Loucy (cell line): Measurements from ENCODE around the gene BBIP1.
A peak's percentile ranks its signal among the peaks of the same experiment; 100 is the strongest.

Source experiments
- H2AFZ ChIP-seq: fragments of 200-600 bp; sonication (generic); 2 replicates; pipeline ENCODE4 v1.6.0; 2016; ENCODE audit warnings: antibody characterized with exemption, mild to moderate bottlenecking, low read length, moderate library complexity
- H3F3A ChIP-seq: fragments of 200-600 bp; 2 replicates; pipeline ENCODE4 v1.6.0; 2016; ENCODE audit warnings: antibody characterized with exemption, low read depth, mild to moderate bottlenecking
- H3K27me3 ChIP-seq: fragments of 200-600 bp; sonication (generic); 2 replicates; pipeline ENCODE4 v1.6.1; 2014; ENCODE audit warnings: low read length, mild to moderate bottlenecking; ENCODE audit not compliant: insufficient read depth, poor library complexity, severe bottlenecking
- H3K36me3 ChIP-seq: fragments of 200-600 bp; sonication (generic); 2 replicates; pipeline ENCODE4 v1.6.1; 2016; ENCODE audit warnings: low read length; ENCODE audit not compliant: insufficient read depth
- H3K4me1 ChIP-seq: fragments of 200-600 bp; sonication (generic); 2 replicates; pipeline ENCODE4 v1.5.1; 2014; ENCODE audit warnings: low read length, mild to moderate bottlenecking; ENCODE audit not compliant: insufficient read depth, poor library complexity, severe bottlenecking
- H3K4me2 ChIP-seq: fragments of 200-600 bp; sonication (generic); 2 replicates; pipeline ENCODE4 v1.6.0; 2014; ENCODE audit warnings: antibody characterized with exemption, low read length, low read depth, mild to moderate bottlenecking; ENCODE audit not compliant: poor library complexity, severe bottlenecking
- H3K4me3 ChIP-seq: fragments of 200-600 bp; sonication (generic); 2 replicates; pipeline ENCODE4 v1.5.1; 2014; ENCODE audit warnings: low read length, mild to moderate bottlenecking, mixed read lengths; ENCODE audit not compliant: poor library complexity, severe bottlenecking
- H3K79me2 ChIP-seq: fragments of 200-600 bp; sonication (generic); 2 replicates; pipeline ENCODE4 v1.6.1; 2014; ENCODE audit warnings: low read length; ENCODE audit not compliant: insufficient read depth
- H3K9ac ChIP-seq: fragments of 200-600 bp; sonication (generic); 2 replicates; pipeline ENCODE4 v1.6.0; 2014; ENCODE audit warnings: mild to moderate bottlenecking, low read depth, low read length, moderate library complexity; ENCODE audit not compliant: poor library complexity, severe bottlenecking
- H3K9me2 ChIP-seq: fragments of 200-600 bp; sonication (generic); replicated peaks from 2 replicates; pipeline ENCODE4 v1.6.1; 2016; ENCODE audit warnings: low read depth, low read length, mixed read lengths
- H3K9me3 ChIP-seq: fragments of 200-600 bp; sonication (generic); 2 replicates; pipeline ENCODE4 v1.6.1; 2014; ENCODE audit warnings: mild to moderate bottlenecking, antibody characterized with exemption, low read length, low read depth; ENCODE audit not compliant: insufficient read depth
- H4K20me1 ChIP-seq: fragments of 200-600 bp; sonication (generic); 2 replicates; pipeline ENCODE4 v1.6.0; 2014; ENCODE audit warnings: antibody characterized with exemption, low read length, mild to moderate bottlenecking; ENCODE audit not compliant: insufficient read depth, poor library complexity, severe bottlenecking
- CTCF ChIP-seq: fragments of 200-600 bp; sonication (generic); conservative IDR thresholded peaks from 2 replicates; pipeline ENCODE4 v1.5.1; 2014; ENCODE audit warnings: mild to moderate bottlenecking, antibody characterized with exemption, low read length
- EZH2phosphoT487 ChIP-seq: fragments of 200-600 bp; IDR thresholded peaks from 2 replicates; pipeline ENCODE4 v1.6.1; 2018; ENCODE audit warnings: antibody characterized with exemption, mild to moderate bottlenecking, moderate library complexity, borderline replicate concordance

Gene BBIP1

DNA sequence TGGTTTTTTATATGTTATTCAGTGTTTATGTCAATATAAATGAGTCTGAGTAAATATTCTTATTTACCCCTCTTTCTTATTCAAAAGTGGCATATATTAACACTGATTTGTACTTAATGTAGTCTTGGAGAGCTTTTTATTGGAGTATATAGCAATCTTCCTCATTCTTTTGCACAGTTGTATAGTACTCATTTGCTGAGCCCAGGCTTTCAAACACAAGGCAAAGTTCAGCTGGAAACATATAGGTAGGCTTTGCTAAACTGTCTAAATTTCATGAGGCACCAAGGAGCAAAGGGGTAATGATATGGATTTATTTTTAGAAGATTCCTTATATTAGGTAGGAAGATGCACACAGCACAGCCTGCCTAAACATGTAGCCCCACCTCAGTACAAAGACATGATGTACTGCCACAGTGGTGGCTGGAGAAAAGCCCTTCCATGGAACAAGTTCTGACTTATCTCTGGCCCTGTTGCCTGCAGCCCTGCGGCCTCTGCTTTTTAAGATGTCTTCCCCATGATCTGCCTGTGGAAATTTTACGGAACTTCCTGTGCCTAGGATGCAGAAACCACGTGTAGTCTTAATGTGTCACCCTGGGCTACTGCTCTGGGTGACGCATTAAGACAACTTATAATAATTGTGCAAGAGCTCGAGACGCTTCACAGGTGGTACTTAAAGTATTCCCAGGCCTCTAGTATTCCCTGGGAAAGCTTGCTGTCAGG is 56.9 kb downstream of the BBIP1 start:
- TF ChIP-seq CTCF (no peak), EZH2phosphoT487 (no peak)
- H4K20me1 ChIP-seq, result no peaks in the 10 kb centered on the region
- peaks cover 15% of the 10 kb centered on the region for H3F3A ChIP-seq
- no peaks in the 10 kb centered on the region for H3K9me2 ChIP-seq
- no peak overlapping the region for H3K9ac ChIP-seq
- no peak overlapping the region for H3K4me2 ChIP-seq
- no peak overlapping the region for H3K4me3 ChIP-seq
- H3K79me2 ChIP-seq, result no peaks in the 10 kb centered on the region
- no peaks in the 10 kb centered on the region for H3K27me3 ChIP-seq
- no peak overlapping the region for H2AFZ ChIP-seq
- no peaks in the 10 kb centered on the region for H3K9me3 ChIP-seq
- no peaks in the 10 kb centered on the region for H3K36me3 ChIP-seq
- H3K4me1 ChIP-seq, result peaks cover 91% of the 10 kb centered on the region

DNA sequence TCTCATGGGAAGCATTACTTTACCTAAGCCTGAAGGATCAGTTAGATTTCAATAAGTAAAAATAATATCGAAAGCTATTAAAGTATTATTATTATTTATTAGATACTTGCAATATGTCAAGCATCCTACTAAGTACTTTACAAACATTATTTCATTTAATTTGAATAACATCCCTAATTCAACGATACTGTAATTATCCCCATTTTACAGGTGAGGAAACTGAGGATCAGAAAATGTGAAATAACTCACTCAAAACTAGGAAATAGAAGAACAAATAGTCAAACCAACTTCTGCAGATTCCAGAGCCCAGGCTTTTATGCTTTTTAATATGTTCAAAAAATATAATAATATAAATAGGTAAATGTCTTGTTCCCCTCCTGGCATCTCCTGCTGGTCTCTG is 57.5 kb downstream of the BBIP1 start:
- peak overlapping the region; percentile 71 for H3K9ac ChIP-seq
- TF ChIP-seq EZH2phosphoT487 (no peak), CTCF (no peak)
- peaks cover 15% of the 10 kb centered on the region for H3F3A ChIP-seq
- H3K4me3 ChIP-seq, result no peak overlapping the region
- no peaks in the 10 kb centered on the region for H3K79me2 ChIP-seq
- peak overlapping the region; percentile 74; the same call in 1 of the 2 replicates for H2AFZ ChIP-seq
- no peaks in the 10 kb centered on the region for H3K9me2 ChIP-seq
- no peaks in the 10 kb centered on the region for H3K27me3 ChIP-seq
- no peaks in the 10 kb centered on the region for H4K20me1 ChIP-seq
- H3K36me3 ChIP-seq, result no peaks in the 10 kb centered on the region
- no peaks in the 10 kb centered on the region for H3K9me3 ChIP-seq
- H3K4me1 ChIP-seq, result peaks cover 85% of the 10 kb centered on the region
- H3K4me2 ChIP-seq, result no peak overlapping the region

GRCh38 chr10:110860576-110861241 is 58.3 kb downstream of the BBIP1 start:
- Histone ChIP-seq H3F3A (peaks cover 15% of the 10 kb centered on the region), H3K9ac (peak overlapping the region; percentile 71), H3K4me3 (peak overlapping the region; percentile 24), H3K27me3 (no peaks in the 10 kb centered on the region), H3K9me3 (no peaks in the 10 kb centered on the region), H2AFZ (peak overlapping the region; percentile 74), H3K4me2 (peak overlapping the region; percentile 78), H3K79me2 (no peaks in the 10 kb centered on the region), H3K4me1 (peaks cover 81% of the 10 kb centered on the region), H4K20me1 (no peaks in the 10 kb centered on the region), H3K9me2 (no peaks in the 10 kb centered on the region), H3K36me3 (no peaks in the 10 kb centered on the region)
- TF ChIP-seq CTCF (no peak), EZH2phosphoT487 (no peak)
